ENCODE measurements around the gene DEGS2. TPM values are rescaled to one million over a fixed set of nuclear protein-coding genes. Genes with fewer than 3 reads are reported as not detected.

Gene DEGS2
- total and polyA plus RNA-seq, 2 experiments from 2014 or later: 1.3 to 2.7 TPM

- Histone ChIP-seq H3K27me3 (no peaks in the 10 kb centered on the region), H3K36me3 (no peaks in the 10 kb centered on the region), H3K9me3 (ENCODE audit: low read depth) (no peaks in the 10 kb centered on the region), H3K4me1 (ENCODE audit: low read depth) (peaks cover 4% of the 10 kb centered on the region), H3K27ac (peak overlapping the region; percentile 80), H3K4me3 (peak overlapping the region; percentile 14)
- peak; percentile 99 to 100 for DNase-seq (ENCODE audit: low read depth in 1 of 2, low spot score in 1 of 2)
- TF ChIP-seq CTCF (IDR thresholded peaks at IDR 0.05; ENCODE audit: low read depth, low read length): peak; percentile 83
These were observed 33.4 kb upstream of the DEGS2 start for GRCh38 chr14:100192672-100193416.

- DNase-seq (ENCODE audit: low read depth in 1 of 2, low spot score in 1 of 2): peak in 1 of 2 donors; percentile 17
- Histone ChIP-seq H3K4me3 (peak overlapping the region; percentile 14), H3K36me3 (no peaks in the 10 kb centered on the region), H3K27me3 (no peaks in the 10 kb centered on the region), H3K27ac (peak overlapping the region; percentile 80), H3K9me3 (ENCODE audit: low read depth) (no peaks in the 10 kb centered on the region), H3K4me1 (ENCODE audit: low read depth) (peaks cover 4% of the 10 kb centered on the region)
- no peak for TF ChIP-seq CTCF (IDR thresholded peaks at IDR 0.05; ENCODE audit: low read depth, low read length)
These were observed 32.8 kb upstream of the DEGS2 start for GRCh38 chr14:100192250-100192671.

GRCh38 chr14:100191584-100192249 lies 32.3 kb upstream of the DEGS2 start:
- peak in 1 of 2 donors; percentile 40 for DNase-seq (ENCODE audit: low read depth in 1 of 2, low spot score in 1 of 2)
- Histone ChIP-seq H3K9me3 (ENCODE audit: low read depth) (no peaks in the 10 kb centered on the region), H3K36me3 (no peaks in the 10 kb centered on the region), H3K27ac (no peak overlapping the region), H3K4me3 (no peak overlapping the region), H3K27me3 (no peaks in the 10 kb centered on the region), H3K4me1 (ENCODE audit: low read depth) (peaks cover 4% of the 10 kb centered on the region)
- no peak for TF ChIP-seq CTCF (IDR thresholded peaks at IDR 0.05; ENCODE audit: low read depth, low read length)

- no peaks in the 10 kb centered on the region for H3K36me3 ChIP-seq
- peaks cover 4% of the 10 kb centered on the region for H3K4me1 ChIP-seq (ENCODE audit: low read depth)
- no peak for TF ChIP-seq CTCF (IDR thresholded peaks at IDR 0.05; ENCODE audit: low read depth, low read length)
- H3K27me3 ChIP-seq: no peaks in the 10 kb centered on the region
- no peaks in the 10 kb centered on the region for H3K9me3 ChIP-seq (ENCODE audit: low read depth)
- H3K27ac ChIP-seq: no peak overlapping the region
- H3K4me3 ChIP-seq: no peak overlapping the region
- no peak for DNase-seq (ENCODE audit: low read depth in 1 of 2, low spot score in 1 of 2)
These were observed 30.7 kb upstream of the DEGS2 start for GRCh38 chr14:100190126-100190525.

GRCh38 chr14:100188392-100189030 lies 29.1 kb upstream of the DEGS2 start:
- Histone ChIP-seq H3K4me3 (no peak overlapping the region), H3K4me1 (ENCODE audit: low read depth) (peaks cover 4% of the 10 kb centered on the region), H3K9me3 (ENCODE audit: low read depth) (no peaks in the 10 kb centered on the region), H3K27me3 (no peaks in the 10 kb centered on the region), H3K27ac (no peak overlapping the region), H3K36me3 (no peaks in the 10 kb centered on the region)
- TF ChIP-seq CTCF (IDR thresholded peaks at IDR 0.05; ENCODE audit: low read depth, low read length): no peak
- no peak for DNase-seq (ENCODE audit: low read depth in 1 of 2, low spot score in 1 of 2)

Data from cardiac muscle cell (in vitro differentiated cells and primary cell).